ENCODE results near the gene AXIN1. TPM values are rescaled to one million over a fixed set of nuclear protein-coding genes. Genes with fewer than 3 reads are reported as not detected.

AXIN1 gene
- polyA plus RNA-seq, 2 of the 4 experiments (the other 2 are of a cell fraction): 8.7 to 19.3 TPM

DNA sequence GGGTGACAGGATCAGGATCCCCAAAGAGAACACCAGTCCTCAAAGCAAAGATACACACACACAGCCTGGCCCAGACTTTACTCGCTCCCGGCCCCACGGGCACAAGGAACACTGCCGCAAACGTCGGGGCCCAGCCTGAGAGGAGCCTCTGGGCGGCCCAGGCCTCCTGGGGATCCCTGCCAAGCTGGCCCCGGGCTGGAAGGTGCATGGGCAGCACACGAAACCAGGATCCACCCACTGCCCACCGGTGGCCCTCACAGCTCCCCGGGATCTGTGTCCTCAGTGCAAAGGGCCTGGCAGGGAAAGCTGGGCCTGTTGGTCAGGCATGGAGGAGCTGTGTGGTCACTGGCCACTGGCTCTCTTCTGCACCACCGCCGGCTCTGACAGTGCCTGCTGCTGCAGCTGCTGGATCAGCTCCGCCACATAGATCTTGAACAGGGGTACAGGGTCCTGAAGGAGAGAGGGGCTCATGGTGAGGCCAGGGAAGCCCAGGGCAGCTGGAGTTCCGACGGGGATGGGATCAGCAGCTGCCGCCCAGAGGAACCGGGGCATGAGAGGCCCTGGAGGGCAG lies 14.9 kb upstream of the AXIN1 start:
- Histone ChIP-seq H3K4me3 (no peak overlapping the region), H3K27ac (no peak overlapping the region), H3K4me1 (peaks cover 19% of the 10 kb centered on the region), H3K4me2 (no peak overlapping the region), H3K9me3 (no peaks in the 10 kb centered on the region)
- FAIRE-seq (no peak), DNase-seq (ENCODE audit: low read depth in 1 of 2, low spot score in 1 of 2) (no peak), ATAC-seq (no peak)
- TF ChIP-seq RNF2 (IDR thresholded peaks at IDR 0.05; ENCODE audit: borderline replicate concordance, low read depth) (no peak), FOSB (CRISPR knock-in tag; IDR thresholded peaks at IDR 0.05) (no peak), GATA3 (IDR thresholded peaks at IDR 0.05; ENCODE audit: borderline replicate concordance) (no peak), CBX2 (IDR thresholded peaks at IDR 0.05; ENCODE audit: borderline replicate concordance, low read depth) (no peak), CHD4 (IDR thresholded peaks at IDR 0.05; ENCODE audit: borderline replicate concordance) (no peak), RAD21 (conservative IDR thresholded peaks at IDR 0.05 in 1 of 2, IDR thresholded peaks at IDR 0.05 in 1 of 2) (no peak), JUN (IDR thresholded peaks at IDR 0.05) (no peak), EHF (CRISPR knock-in tag; IDR thresholded peaks at IDR 0.05) (no peak), CBX8 (IDR thresholded peaks at IDR 0.05) (no peak), MAFK (IDR thresholded peaks at IDR 0.05; ENCODE audit: partially characterized antibody) (no peak)
- TF ChIP-seq, protein P1, sequence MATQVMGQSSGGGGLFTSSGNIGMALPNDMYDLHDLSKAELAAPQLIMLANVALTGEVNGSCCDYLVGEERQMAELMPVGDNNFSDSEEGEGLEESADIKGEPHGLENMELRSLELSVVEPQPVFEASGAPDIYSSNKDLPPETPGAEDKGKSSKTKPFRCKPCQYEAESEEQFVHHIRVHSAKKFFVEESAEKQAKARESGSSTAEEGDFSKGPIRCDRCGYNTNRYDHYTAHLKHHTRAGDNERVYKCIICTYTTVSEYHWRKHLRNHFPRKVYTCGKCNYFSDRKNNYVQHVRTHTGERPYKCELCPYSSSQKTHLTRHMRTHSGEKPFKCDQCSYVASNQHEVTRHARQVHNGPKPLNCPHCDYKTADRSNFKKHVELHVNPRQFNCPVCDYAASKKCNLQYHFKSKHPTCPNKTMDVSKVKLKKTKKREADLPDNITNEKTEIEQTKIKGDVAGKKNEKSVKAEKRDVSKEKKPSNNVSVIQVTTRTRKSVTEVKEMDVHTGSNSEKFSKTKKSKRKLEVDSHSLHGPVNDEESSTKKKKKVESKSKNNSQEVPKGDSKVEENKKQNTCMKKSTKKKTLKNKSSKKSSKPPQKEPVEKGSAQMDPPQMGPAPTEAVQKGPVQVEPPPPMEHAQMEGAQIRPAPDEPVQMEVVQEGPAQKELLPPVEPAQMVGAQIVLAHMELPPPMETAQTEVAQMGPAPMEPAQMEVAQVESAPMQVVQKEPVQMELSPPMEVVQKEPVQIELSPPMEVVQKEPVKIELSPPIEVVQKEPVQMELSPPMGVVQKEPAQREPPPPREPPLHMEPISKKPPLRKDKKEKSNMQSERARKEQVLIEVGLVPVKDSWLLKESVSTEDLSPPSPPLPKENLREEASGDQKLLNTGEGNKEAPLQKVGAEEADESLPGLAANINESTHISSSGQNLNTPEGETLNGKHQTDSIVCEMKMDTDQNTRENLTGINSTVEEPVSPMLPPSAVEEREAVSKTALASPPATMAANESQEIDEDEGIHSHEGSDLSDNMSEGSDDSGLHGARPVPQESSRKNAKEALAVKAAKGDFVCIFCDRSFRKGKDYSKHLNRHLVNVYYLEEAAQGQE (IDR thresholded peaks at IDR 0.05): no peak
- TF ChIP-seq, protein P2, sequence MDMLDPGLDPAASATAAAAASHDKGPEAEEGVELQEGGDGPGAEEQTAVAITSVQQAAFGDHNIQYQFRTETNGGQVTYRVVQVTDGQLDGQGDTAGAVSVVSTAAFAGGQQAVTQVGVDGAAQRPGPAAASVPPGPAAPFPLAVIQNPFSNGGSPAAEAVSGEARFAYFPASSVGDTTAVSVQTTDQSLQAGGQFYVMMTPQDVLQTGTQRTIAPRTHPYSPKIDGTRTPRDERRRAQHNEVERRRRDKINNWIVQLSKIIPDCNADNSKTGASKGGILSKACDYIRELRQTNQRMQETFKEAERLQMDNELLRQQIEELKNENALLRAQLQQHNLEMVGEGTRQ (IDR thresholded peaks at IDR 0.05): no peak
- ChIA-PET CTCF (interaction anchor here (0.6 to 7.6 kb wide), 7 partner anchors 17 to 302 kb away, joined by 3 to 76 read pairs (median 4); partner anchors contain the start of gene AXIN1), POLR2A (no interaction called here)
- 90% methylated on average over 15 of the region's 18 CpGs for WGBS (ENCODE audit: missing lambda C conversion rate)

DNA sequence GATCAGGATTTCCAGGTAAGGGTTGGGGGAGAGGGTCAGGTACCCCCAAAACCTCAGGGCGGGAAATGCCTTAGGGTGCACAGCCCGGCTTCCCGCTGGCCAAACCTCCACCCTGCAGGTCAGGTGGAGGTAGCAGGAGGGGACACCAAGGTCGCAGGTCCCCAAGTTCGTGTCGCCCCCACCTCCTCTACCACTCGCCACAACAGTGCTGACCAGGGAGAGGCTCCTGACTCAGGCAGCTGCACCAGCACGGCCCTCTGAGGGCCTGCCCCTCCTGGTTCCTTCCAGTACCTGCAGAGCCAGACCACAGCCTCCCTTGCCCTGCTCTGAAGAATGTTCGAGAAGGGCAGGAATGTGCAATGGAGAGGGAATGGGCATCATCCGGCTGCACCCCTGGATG lies 14.0 kb upstream of the AXIN1 start:
- FAIRE-seq (no peak), DNase-seq (ENCODE audit: low read depth in 1 of 2, low spot score in 1 of 2) (no peak), ATAC-seq (no peak)
- no peak overlapping the region for H3K27ac ChIP-seq
- ChIA-PET POLR2A (no interaction called here), CTCF (interaction anchor here (0.8 to 7.6 kb wide), 5 partner anchors 16 to 301 kb away, joined by 3 to 76 read pairs (median 10); partner anchors contain the start of gene AXIN1)
- WGBS (ENCODE audit: missing lambda C conversion rate): 87% methylated on average over 10 of the region's 10 CpGs
- H3K4me1 ChIP-seq: peaks cover 24% of the 10 kb centered on the region
- no peaks in the 10 kb centered on the region for H3K9me3 ChIP-seq
- no peak overlapping the region for H3K4me3 ChIP-seq
- H3K4me2 ChIP-seq: no peak overlapping the region
- TF ChIP-seq CHD4 (IDR thresholded peaks at IDR 0.05; ENCODE audit: borderline replicate concordance) (no peak), MAZ (IDR thresholded peaks at IDR 0.05; ENCODE audit: borderline replicate concordance, low read depth, low read length) (no peak), HDAC2 (IDR thresholded peaks at IDR 0.05) (no peak), PHF8 (IDR thresholded peaks at IDR 0.05; ENCODE audit: borderline replicate concordance, low read depth) (no peak), CBX8 (IDR thresholded peaks at IDR 0.05) (no peak), RFX5 (IDR thresholded peaks at IDR 0.05) (no peak), FOXS1 (CRISPR knock-in tag; IDR thresholded peaks at IDR 0.05) (no peak), RAD21 (conservative IDR thresholded peaks at IDR 0.05 in 1 of 2, IDR thresholded peaks at IDR 0.05 in 1 of 2) (no peak), NR3C1 (IDR thresholded peaks at IDR 0.05) (no peak)
- TF ChIP-seq, protein P3, sequence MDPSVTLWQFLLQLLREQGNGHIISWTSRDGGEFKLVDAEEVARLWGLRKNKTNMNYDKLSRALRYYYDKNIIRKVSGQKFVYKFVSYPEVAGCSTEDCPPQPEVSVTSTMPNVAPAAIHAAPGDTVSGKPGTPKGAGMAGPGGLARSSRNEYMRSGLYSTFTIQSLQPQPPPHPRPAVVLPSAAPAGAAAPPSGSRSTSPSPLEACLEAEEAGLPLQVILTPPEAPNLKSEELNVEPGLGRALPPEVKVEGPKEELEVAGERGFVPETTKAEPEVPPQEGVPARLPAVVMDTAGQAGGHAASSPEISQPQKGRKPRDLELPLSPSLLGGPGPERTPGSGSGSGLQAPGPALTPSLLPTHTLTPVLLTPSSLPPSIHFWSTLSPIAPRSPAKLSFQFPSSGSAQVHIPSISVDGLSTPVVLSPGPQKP (IDR thresholded peaks at IDR 0.05; ENCODE audit: low read depth, low read length): no peak
- TF ChIP-seq, protein P4, sequence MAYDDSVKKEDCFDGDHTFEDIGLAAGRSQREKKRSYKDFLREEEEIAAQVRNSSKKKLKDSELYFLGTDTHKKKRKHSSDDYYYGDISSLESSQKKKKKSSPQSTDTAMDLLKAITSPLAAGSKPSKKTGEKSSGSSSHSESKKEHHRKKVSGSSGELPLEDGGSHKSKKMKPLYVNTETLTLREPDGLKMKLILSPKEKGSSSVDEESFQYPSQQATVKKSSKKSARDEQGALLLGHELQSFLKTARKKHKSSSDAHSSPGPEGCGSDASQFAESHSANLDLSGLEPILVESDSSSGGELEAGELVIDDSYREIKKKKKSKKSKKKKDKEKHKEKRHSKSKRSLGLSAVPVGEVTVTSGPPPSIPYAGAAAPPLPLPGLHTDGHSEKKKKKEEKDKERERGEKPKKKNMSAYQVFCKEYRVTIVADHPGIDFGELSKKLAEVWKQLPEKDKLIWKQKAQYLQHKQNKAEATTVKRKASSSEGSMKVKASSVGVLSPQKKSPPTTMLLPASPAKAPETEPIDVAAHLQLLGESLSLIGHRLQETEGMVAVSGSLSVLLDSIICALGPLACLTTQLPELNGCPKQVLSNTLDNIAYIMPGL (CRISPR knock-in tag; IDR thresholded peaks at IDR 0.05; ENCODE audit: borderline replicate concordance): no peak
- TF ChIP-seq, protein P5, sequence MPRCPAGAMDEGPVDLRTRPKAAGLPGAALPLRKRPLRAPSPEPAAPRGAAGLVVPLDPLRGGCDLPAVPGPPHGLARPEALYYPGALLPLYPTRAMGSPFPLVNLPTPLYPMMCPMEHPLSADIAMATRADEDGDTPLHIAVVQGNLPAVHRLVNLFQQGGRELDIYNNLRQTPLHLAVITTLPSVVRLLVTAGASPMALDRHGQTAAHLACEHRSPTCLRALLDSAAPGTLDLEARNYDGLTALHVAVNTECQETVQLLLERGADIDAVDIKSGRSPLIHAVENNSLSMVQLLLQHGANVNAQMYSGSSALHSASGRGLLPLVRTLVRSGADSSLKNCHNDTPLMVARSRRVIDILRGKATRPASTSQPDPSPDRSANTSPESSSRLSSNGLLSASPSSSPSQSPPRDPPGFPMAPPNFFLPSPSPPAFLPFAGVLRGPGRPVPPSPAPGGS (IDR thresholded peaks at IDR 0.05): no peak
- TF ChIP-seq, protein P1 (IDR thresholded peaks at IDR 0.05): no peak
